GM20000 (cell line): ENCODE results near the gene CIAO3.

ENCODE experiments used
- DNase-seq: peaks from one replicate; pipeline ENCODE4 v3.0.0; 2012; ENCODE audit warnings: low spot score
- TF ChIP-seq, protein P1 (sequence below): IDR thresholded peaks from 2 replicates; pipeline ENCODE4 v1.5.1; 2012; ENCODE audit warnings: mild to moderate bottlenecking, control low read depth; ENCODE audit errors: extremely low read depth, missing control alignments

Gene CIAO3

DNA sequence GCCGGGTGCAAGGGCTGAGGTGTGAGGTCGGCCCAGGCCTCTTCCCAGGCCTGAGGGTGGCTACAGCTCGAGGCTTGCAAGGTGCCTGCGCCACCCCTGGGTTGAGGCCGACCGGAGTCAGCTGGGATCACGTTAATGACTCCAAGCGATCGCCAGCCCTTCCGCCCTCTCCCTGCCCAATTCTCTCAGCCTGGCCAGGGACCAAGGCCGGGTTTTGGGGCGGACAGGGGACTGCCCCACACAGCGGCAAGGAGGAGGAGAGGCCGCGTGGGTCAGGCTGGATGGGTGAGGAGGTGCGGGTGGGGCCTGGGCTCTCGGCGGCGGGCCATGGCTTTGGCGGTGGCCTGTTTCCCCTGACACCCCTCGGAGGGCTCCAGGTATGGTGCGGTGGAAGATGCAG is 47.4 kb downstream of the CIAO3 start:
- TF ChIP-seq, protein P1, sequence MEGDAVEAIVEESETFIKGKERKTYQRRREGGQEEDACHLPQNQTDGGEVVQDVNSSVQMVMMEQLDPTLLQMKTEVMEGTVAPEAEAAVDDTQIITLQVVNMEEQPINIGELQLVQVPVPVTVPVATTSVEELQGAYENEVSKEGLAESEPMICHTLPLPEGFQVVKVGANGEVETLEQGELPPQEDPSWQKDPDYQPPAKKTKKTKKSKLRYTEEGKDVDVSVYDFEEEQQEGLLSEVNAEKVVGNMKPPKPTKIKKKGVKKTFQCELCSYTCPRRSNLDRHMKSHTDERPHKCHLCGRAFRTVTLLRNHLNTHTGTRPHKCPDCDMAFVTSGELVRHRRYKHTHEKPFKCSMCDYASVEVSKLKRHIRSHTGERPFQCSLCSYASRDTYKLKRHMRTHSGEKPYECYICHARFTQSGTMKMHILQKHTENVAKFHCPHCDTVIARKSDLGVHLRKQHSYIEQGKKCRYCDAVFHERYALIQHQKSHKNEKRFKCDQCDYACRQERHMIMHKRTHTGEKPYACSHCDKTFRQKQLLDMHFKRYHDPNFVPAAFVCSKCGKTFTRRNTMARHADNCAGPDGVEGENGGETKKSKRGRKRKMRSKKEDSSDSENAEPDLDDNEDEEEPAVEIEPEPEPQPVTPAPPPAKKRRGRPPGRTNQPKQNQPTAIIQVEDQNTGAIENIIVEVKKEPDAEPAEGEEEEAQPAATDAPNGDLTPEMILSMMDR, result no peak
- no peak for DNase-seq

DNA sequence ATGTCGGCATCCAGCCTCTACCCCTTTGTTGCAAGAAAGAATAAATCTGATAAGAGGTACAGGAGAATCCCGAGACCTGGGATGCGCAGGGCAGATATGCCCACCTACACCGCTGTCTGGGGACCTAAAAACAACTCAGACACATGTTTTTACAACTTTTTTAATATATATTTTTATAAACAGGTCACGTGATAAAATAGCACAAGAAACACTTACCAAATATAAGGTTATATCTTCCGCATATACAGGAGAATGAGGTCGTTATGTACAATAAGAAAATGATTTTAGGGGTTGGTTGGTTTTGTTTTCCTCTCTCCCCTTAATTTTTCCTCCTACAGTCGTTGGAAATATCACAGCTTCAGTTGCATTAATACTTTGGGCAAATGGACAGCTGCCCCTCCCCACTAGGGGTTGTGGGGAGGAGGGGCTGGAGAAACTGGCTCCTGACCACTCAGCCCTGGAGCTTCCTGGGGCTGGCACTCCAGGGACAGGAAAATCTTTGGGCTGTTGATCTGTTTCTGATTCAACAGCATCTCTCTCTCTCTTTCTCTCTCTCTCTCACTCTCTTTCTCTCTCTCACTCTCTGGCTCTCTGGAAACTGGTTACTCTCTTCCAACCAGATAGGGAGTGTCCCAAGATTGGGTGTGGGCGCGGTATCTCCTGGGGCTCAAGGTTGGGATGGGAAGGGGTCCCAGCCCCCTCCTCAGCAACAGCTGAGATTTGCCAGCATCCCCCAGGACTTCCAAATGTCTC is 48.3 kb downstream of the CIAO3 start:
- TF ChIP-seq, protein P1, result no peak
- no peak for DNase-seq

DNA sequence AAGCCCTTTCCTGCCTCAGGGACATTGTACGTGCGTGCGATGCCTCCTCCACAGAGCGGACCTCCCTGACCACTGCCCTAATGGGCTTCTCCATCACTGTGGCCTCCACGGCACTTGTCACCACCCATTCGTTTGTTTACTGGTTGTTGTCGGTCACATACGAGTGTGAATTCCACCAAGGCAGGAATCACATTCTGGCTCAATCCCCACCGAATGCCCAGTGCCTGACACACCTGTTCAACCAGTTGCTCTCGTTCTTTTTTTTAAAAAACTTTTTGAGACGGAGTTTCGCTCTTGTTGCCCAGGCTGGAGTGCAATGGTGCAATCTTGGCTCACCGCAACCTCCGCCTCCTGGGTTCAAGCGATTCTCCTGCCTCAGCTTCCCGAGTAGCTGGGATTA is 49.6 kb downstream of the CIAO3 start:
- peak; percentile 18 for DNase-seq

DNA sequence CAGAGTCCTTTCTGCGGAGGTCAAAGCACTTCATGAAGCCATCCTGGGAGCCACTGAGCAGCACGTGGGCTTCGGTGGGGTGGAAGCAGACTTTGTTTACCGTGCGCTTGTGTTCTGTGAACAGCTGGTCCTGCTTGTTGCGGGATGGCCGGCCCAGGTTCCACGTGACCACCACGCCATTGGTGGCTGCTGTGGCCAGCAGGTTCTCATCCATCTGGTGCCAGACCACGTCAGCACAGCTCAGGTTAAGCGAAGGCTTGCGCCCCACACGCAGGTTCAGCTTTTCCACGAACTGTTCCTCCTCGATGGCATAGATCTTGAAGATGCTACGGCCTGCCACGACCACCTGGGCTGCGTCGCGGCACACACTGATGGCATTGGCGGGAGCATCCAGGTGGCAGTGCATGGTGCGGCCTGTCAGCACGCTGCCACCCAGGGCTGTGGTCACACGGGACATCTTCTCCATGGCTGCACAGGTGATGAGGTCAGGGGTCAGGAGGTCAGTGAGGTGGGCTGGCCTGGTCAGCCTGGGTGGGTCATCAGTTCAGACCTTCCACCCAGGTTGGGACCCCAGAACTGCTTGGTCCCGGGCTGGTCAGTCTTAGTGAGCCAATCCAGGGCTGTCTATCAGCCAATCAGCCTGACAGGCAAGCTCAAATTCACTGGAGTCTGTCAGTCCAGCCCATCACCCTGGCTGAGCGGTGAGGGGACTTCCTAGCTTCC is 51.5 kb downstream of the CIAO3 start:
- TF ChIP-seq, protein P1, result no peak

DNA sequence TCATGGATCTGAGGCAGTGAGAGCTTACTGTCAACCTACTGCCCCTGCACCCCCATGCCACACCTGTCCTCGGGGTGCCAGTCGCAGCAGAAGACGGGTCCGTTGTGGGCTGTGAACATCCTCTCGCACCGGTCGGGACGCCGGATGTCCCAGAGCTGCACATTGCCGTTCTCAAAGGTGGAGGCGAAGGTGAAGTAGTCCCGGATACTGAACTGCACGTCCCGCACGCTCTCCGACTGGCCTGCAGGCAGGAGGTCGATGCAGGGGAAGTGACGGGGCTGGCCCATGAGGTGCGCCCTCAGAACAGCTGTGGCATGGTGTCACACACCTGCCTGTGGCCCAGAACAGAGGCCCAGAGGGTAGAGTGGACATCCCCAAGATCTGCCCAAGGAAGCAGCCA is 53.3 kb downstream of the CIAO3 start:
- no peak for DNase-seq
- TF ChIP-seq, protein P1, result no peak

More for the DNA sequence above, 51.5 kb downstream of the CIAO3 start:
- no peak for DNase-seq

DNA sequence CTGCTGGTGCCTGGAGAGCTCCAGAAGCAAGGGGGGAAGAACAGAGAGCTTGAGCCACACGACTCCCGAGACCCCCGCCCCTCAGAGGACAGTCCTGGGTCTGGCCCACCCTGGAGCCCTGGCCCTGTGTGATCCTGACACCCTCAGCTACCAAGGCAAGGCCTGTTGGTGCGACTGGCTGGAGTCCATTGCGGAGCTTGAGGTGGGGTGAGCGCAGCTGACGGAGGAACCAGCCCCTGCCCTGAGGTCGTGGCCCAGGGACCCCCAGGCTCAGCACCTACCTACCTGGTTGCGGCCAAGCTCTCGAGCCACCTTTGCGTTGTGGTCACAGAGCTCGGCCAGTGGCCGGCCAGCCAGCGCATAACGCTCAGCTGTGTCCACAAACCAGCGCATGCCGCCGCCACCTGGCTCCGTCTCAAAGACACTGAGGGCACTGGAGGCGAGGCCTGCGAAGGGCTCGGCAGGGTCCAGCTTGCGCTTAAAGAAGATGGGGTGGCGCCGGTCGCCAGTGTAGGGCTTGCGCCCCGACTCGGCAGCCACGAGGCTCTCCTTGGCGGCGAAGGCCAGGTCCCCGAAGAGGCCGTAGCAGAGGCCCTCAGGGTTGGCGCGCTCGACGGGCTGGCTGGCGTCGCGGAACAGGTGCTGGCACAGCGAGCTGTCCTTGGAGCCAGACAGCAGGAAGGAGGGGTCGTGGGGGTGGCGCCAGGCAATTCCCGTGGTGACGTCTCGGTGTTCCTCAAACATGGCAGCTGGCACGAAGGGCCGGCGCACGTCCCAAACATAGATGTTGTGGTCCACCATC is 54.1 kb downstream of the CIAO3 start:
- TF ChIP-seq, protein P1, result no peak
- DNase-seq, result no peak

DNA sequence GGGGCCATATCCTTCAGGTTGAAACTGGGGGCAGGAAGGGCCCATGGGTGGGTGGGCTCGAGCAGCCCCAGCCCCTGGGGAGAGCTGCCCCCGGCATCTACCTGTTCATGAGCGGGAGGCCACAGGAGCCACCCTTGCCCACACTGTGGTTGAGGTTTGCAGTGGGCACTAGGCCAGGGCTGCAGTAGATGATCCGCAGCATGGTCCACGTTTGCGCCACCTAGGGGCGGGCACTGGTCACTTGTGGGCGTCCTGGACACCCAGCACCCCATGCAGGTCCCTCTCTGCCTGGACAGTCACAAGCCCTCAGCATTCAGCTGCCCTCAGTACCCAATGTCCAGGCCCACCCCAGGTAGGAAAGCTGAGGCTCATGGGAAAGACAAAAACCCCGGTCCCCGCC is 54.8 kb downstream of the CIAO3 start:
- TF ChIP-seq, protein P1, result no peak
- peak; percentile 29 for DNase-seq
